ENCODE measurements around the gene TRIM29. TPM values are rescaled to one million over a fixed set of nuclear protein-coding genes. Genes with fewer than 3 reads are reported as not detected.

TRIM29 gene
- total RNA-seq, 2 donors from 2014 or later = 0.26 to 6.3 TPM

GRCh38 chr11:120065876-120066275 lies 72.0 kb downstream of the TRIM29 start:
- WGBS, 2 donors = 42 to 57% methylated on average over 3 of the region's 3 CpGs
- DNase-seq = no peak

GRCh38 chr11:120065176-120065575 lies 72.7 kb downstream of the TRIM29 start:
- ATAC-seq (no peak), DNase-seq (no peak)
- intact Hi-C loops (cut with DNase I) = no loop called here
- TF ChIP-seq POLR2A (IDR thresholded peaks at IDR 0.05) (no peak), CTCF (IDR thresholded peaks at IDR 0.05) (no peak)
- H3K27ac ChIP-seq = no peak overlapping the region
- no peaks in the 10 kb centered on the region for H3K4me1 ChIP-seq
- H3K36me3 ChIP-seq (replicated peaks in 1 of 2; ENCODE audit: insufficient read depth in 1 of 2, low read depth in 2 of 2) = no peaks in the 10 kb centered on the region
- no peaks in the 10 kb centered on the region for H3K27me3 ChIP-seq
- H3K4me3 ChIP-seq = no peak overlapping the region
- WGBS, 2 donors = 82 to 88% methylated on average over 4 of the region's 4 CpGs
- no peaks in the 10 kb centered on the region for H3K9me3 ChIP-seq

More at GRCh38 chr11:120065876-120066275, 72.0 kb downstream of the TRIM29 start:
- H3K9me3 ChIP-seq = no peaks in the 10 kb centered on the region
- H3K27ac ChIP-seq = no peak overlapping the region
- H3K4me3 ChIP-seq = no peak overlapping the region
- no peak for ATAC-seq
- no peaks in the 10 kb centered on the region for H3K36me3 ChIP-seq (replicated peaks in 1 of 2; ENCODE audit: insufficient read depth in 1 of 2, low read depth in 2 of 2)
- intact Hi-C loops (cut with DNase I) = no loop called here
- TF ChIP-seq POLR2A (IDR thresholded peaks at IDR 0.05) = no peak
- no peak for TF ChIP-seq CTCF (IDR thresholded peaks at IDR 0.05)
- H3K27me3 ChIP-seq = no peaks in the 10 kb centered on the region
- H3K4me1 ChIP-seq = no peaks in the 10 kb centered on the region

GRCh38 chr11:120064341-120064740 lies 73.6 kb downstream of the TRIM29 start:
- TF ChIP-seq POLR2A (IDR thresholded peaks at IDR 0.05) = no peak
- TF ChIP-seq CTCF (IDR thresholded peaks at IDR 0.05) = no peak
- H3K36me3 ChIP-seq (replicated peaks in 1 of 2; ENCODE audit: insufficient read depth in 1 of 2, low read depth in 2 of 2) = no peaks in the 10 kb centered on the region
- H3K4me1 ChIP-seq = no peaks in the 10 kb centered on the region
- H3K27me3 ChIP-seq = no peaks in the 10 kb centered on the region
- H3K9me3 ChIP-seq = no peaks in the 10 kb centered on the region
- intact Hi-C loops (cut with DNase I) = no loop called here
- DNase-seq = no peak
- 76 to 78% methylated on average over 7 of the region's 7 CpGs for WGBS, 2 donors
- ATAC-seq = no peak
- no peak overlapping the region for H3K4me3 ChIP-seq
- H3K27ac ChIP-seq = no peak overlapping the region

- TF ChIP-seq POLR2A (IDR thresholded peaks at IDR 0.05) (no peak), CTCF (IDR thresholded peaks at IDR 0.05) (no peak)
- ATAC-seq = no peak
- H3K27ac ChIP-seq = no peak overlapping the region
- H3K4me3 ChIP-seq = no peak overlapping the region
- H3K36me3 ChIP-seq (replicated peaks in 1 of 2; ENCODE audit: insufficient read depth in 1 of 2, low read depth in 2 of 2) = no peaks in the 10 kb centered on the region
- H3K27me3 ChIP-seq = no peaks in the 10 kb centered on the region
- H3K4me1 ChIP-seq = no peaks in the 10 kb centered on the region
- 61 to 72% methylated on average over 6 to 7 of the region's 7 CpGs for WGBS, 2 donors
- intact Hi-C loops (cut with DNase I) = no loop called here
- H3K9me3 ChIP-seq = no peaks in the 10 kb centered on the region
- DNase-seq = no peak
These were observed 74.1 kb downstream of the TRIM29 start for GRCh38 chr11:120063686-120064340.

GRCh38 chr11:120062561-120062930 lies 75.4 kb downstream of the TRIM29 start:
- Histone ChIP-seq H3K27ac (no peak overlapping the region), H3K27me3 (no peaks in the 10 kb centered on the region), H3K4me3 (no peak overlapping the region), H3K9me3 (no peaks in the 10 kb centered on the region), H3K36me3 (replicated peaks in 1 of 2; ENCODE audit: insufficient read depth in 1 of 2, low read depth in 2 of 2) (no peaks in the 10 kb centered on the region), H3K4me1 (no peaks in the 10 kb centered on the region)
- ATAC-seq = no peak
- DNase-seq = no peak
- 56 to 62% methylated on average over 5 of the region's 7 CpGs for WGBS, 2 donors
- intact Hi-C loops (cut with DNase I) = no loop called here
- TF ChIP-seq CTCF (IDR thresholded peaks at IDR 0.05) (no peak), POLR2A (IDR thresholded peaks at IDR 0.05) (no peak)
